RWPE2 (cell line): ENCODE measurements around the gene MAP3K13.
A peak's percentile ranks its signal among the peaks of the same experiment; 100 is the strongest.

ENCODE experiments used
- ATAC-seq: fragments of 200-7000 bp; cut with Tn5 transposase; 3 replicates; pipeline ENCODE4 v1.9.1; 2021; ENCODE audit warnings: low read depth
- DNase-seq: peaks from one replicate; pipeline ENCODE4 v3.0.0-alpha.2; 2020; ENCODE audit warnings: low spot score
- H3K27ac ChIP-seq: fragments of 450-650 bp; 2 replicates; pipeline ENCODE4 v1.5.1; 2017; ENCODE audit warnings: mild to moderate bottlenecking; ENCODE audit not compliant: poor library complexity, severe bottlenecking
- H3K27me3 ChIP-seq: fragments of 250-450 bp; sonication (Bioruptor Pico); 2 replicates; pipeline ENCODE4 v1.5.1; 2021; ENCODE audit warnings: mild to moderate bottlenecking, moderate library complexity; ENCODE audit not compliant: insufficient read depth, poor library complexity, severe bottlenecking
- H3K36me3 ChIP-seq: fragments of 250-450 bp; sonication (Bioruptor Pico); 2 replicates; pipeline ENCODE4 v1.5.1; 2020; ENCODE audit warnings: low read depth, mild to moderate bottlenecking, moderate library complexity
- H3K4me1 ChIP-seq: fragments of 250-450 bp; sonication (Bioruptor Pico); 2 replicates; pipeline ENCODE4 v1.5.1; 2021; ENCODE audit warnings: mild to moderate bottlenecking, moderate library complexity; ENCODE audit not compliant: insufficient read depth, poor library complexity, severe bottlenecking
- H3K4me3 ChIP-seq: fragments of 250-450 bp; sonication (Bioruptor Pico); 2 replicates; pipeline ENCODE4 v1.5.1; 2021; ENCODE audit warnings: mild to moderate bottlenecking, moderate library complexity; ENCODE audit not compliant: severe bottlenecking
- H3K9me3 ChIP-seq: fragments of 250-450 bp; sonication (Bioruptor Pico); 2 replicates; pipeline ENCODE4 v1.5.1; 2021; ENCODE audit warnings: mild to moderate bottlenecking, moderate library complexity; ENCODE audit not compliant: severe bottlenecking
- TF ChIP-seq, protein P1 (sequence below): fragments of 450-650 bp; IDR thresholded peaks from one replicate; pipeline ENCODE4 v1.5.1; 2017; ENCODE audit warnings: mild to moderate bottlenecking, moderate library complexity; ENCODE audit not compliant: poor library complexity, severe bottlenecking

MAP3K13 gene

GRCh38 chr3:185318141-185318540 lies 44.8 kb upstream of the MAP3K13 start:
- DNase-seq: no peak
- no peaks in the 10 kb centered on the region for H3K36me3 ChIP-seq
- no peaks in the 10 kb centered on the region for H3K9me3 ChIP-seq
- peak; percentile 79 for ATAC-seq
- H3K4me3 ChIP-seq: no peak overlapping the region
- TF ChIP-seq, protein P1, sequence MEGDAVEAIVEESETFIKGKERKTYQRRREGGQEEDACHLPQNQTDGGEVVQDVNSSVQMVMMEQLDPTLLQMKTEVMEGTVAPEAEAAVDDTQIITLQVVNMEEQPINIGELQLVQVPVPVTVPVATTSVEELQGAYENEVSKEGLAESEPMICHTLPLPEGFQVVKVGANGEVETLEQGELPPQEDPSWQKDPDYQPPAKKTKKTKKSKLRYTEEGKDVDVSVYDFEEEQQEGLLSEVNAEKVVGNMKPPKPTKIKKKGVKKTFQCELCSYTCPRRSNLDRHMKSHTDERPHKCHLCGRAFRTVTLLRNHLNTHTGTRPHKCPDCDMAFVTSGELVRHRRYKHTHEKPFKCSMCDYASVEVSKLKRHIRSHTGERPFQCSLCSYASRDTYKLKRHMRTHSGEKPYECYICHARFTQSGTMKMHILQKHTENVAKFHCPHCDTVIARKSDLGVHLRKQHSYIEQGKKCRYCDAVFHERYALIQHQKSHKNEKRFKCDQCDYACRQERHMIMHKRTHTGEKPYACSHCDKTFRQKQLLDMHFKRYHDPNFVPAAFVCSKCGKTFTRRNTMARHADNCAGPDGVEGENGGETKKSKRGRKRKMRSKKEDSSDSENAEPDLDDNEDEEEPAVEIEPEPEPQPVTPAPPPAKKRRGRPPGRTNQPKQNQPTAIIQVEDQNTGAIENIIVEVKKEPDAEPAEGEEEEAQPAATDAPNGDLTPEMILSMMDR: no peak
- H3K27me3 ChIP-seq: no peaks in the 10 kb centered on the region
- peak overlapping the region; percentile 79 for H3K27ac ChIP-seq
- H3K4me1 ChIP-seq: peaks cover 24% of the 10 kb centered on the region

GRCh38 chr3:185319801-185320200 lies 43.1 kb upstream of the MAP3K13 start:
- peaks cover 24% of the 10 kb centered on the region for H3K4me1 ChIP-seq
- no peak for DNase-seq
- no peak for ATAC-seq
- TF ChIP-seq, protein P1: no peak
- no peaks in the 10 kb centered on the region for H3K27me3 ChIP-seq
- no peaks in the 10 kb centered on the region for H3K9me3 ChIP-seq
- no peak overlapping the region for H3K27ac ChIP-seq
- no peaks in the 10 kb centered on the region for H3K36me3 ChIP-seq
- H3K4me3 ChIP-seq: no peak overlapping the region

GRCh38 chr3:185320949-185321348 lies 42.0 kb upstream of the MAP3K13 start:
- TF ChIP-seq, protein P1: no peak
- DNase-seq (no peak), ATAC-seq (no peak)
- Histone ChIP-seq H3K4me3 (no peak overlapping the region), H3K27ac (no peak overlapping the region), H3K36me3 (no peaks in the 10 kb centered on the region), H3K4me1 (peaks cover 24% of the 10 kb centered on the region), H3K27me3 (no peaks in the 10 kb centered on the region), H3K9me3 (no peaks in the 10 kb centered on the region)

DNA sequence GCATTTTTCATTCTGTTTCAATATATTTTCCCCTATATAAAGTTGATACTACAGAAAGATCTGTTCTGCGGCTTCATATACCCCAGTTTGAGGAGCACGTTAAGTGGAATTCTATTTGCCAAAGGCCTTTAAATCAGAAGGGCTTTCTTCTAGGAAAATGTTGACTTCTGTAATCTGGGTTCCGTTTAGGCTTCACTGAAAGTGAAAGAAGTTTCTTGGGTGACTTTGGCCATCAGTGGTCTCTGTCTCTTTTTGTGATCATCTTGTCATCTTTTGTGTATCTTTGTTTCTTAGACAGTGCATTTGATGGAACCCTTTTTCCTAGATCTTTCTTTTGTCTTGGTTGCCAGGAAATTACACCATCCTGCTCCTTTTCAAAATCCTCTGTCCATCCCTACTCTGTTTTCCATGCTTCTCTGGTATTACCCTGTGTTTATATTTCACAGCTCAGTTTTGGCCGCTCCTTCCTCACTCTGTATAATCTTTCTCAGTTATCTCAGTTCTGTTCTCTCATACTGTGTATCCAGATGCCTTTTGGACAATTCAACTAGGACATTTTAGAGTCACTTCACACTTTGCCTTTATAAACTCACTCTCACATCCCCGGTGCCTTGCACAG lies 40.7 kb upstream of the MAP3K13 start:
- ATAC-seq (no peak), DNase-seq (no peak)
- TF ChIP-seq, protein P1: no peak
- Histone ChIP-seq H3K27ac (no peak overlapping the region), H3K9me3 (no peaks in the 10 kb centered on the region), H3K27me3 (no peaks in the 10 kb centered on the region), H3K4me3 (no peak overlapping the region), H3K4me1 (peaks cover 13% of the 10 kb centered on the region), H3K36me3 (no peaks in the 10 kb centered on the region)

GRCh38 chr3:185325946-185326791 lies 36.8 kb upstream of the MAP3K13 start:
- no peaks in the 10 kb centered on the region for H3K36me3 ChIP-seq
- no peak for ATAC-seq
- peaks cover 3% of the 10 kb centered on the region for H3K4me1 ChIP-seq
- no peak overlapping the region for H3K27ac ChIP-seq
- H3K4me3 ChIP-seq: no peak overlapping the region
- H3K27me3 ChIP-seq: no peaks in the 10 kb centered on the region
- TF ChIP-seq, protein P1: no peak
- H3K9me3 ChIP-seq: no peaks in the 10 kb centered on the region
- DNase-seq: no peak
